Endothelial cell (in vitro differentiated cells): ENCODE results near the gene FGD3. TPM values are rescaled to one million over a fixed set of nuclear protein-coding genes. Genes with fewer than 3 reads are reported as not detected.

ENCODE experiments used
- DNase-seq: peaks from one replicate; pipeline ENCODE4 v3.0.0; 2021; ENCODE audit warnings: low spot score
- H3K27ac Mint-ChIP-seq: one replicate; pipeline ENCODE4 v1.8.0; 2021; ENCODE audit warnings: mixed read lengths, inconsistent platforms; ENCODE audit not compliant: unreplicated experiment
- H3K27me3 Mint-ChIP-seq: one replicate; pipeline ENCODE4 v1.8.0; 2021; ENCODE audit warnings: mild to moderate bottlenecking, moderate library complexity, mixed read lengths, inconsistent platforms; ENCODE audit not compliant: unreplicated experiment
- H3K36me3 Mint-ChIP-seq: one replicate; pipeline ENCODE4 v1.8.0; 2021; ENCODE audit warnings: mild to moderate bottlenecking, low read depth, mixed read lengths, inconsistent platforms; ENCODE audit not compliant: unreplicated experiment
- H3K4me1 Mint-ChIP-seq: one replicate; pipeline ENCODE4 v1.8.0; 2021; ENCODE audit warnings: mild to moderate bottlenecking, mixed read lengths, inconsistent platforms; ENCODE audit not compliant: unreplicated experiment
- H3K4me3 Mint-ChIP-seq: one replicate; pipeline ENCODE4 v1.8.0; 2021; ENCODE audit warnings: mild to moderate bottlenecking, mixed read lengths, inconsistent platforms; ENCODE audit not compliant: unreplicated experiment
- H3K9me3 Mint-ChIP-seq: one replicate; pipeline ENCODE4 v1.8.0; 2021; ENCODE audit warnings: mixed read lengths, inconsistent platforms; ENCODE audit not compliant: unreplicated experiment
- total RNA-seq: library from RNA; stranded (reverse); fragmentation: NEBNext Ultra II Directional; extraction: Animal tissue kit (Norgen Biotek cat#: 25700); gene quantifications from one replicate; pipeline ENCODE4 v1.2.1, GENCODE V29; 2021; ENCODE audit not compliant: unreplicated experiment
- TF ChIP-seq, protein P1 (sequence below): fragments of 200-600 bp; sonication (generic); IDR thresholded peaks from one replicate; pipeline ENCODE4 v1.5.0; 2021; ENCODE audit warnings: antibody characterized with exemption; ENCODE audit not compliant: unreplicated experiment

FGD3 gene
- total RNA-seq, 1 donor from 2014 or later = 1.1 TPM

DNA sequence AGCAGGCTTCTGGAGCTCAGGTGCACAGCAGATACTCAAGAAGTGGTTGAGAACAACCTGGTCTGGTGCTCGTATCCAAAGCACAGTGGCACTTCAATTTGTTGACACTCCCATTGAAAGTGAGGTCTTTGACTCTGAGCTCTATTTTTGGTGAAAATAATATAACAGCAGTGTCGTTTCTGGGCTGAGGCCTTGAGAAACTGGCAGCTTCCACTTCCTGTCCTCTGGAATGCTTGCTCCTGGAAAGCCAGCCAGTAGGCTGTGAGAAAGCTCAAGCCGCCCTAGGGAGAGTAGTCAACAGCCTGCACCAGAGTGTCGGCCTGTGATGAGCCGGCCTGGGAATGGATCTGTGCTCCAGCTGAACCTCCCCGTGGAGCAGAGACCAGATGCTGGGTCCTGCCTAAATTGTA is 104.4 kb downstream of the FGD3 start:
- Mint-ChIP-seq H3K4me1 (no peaks in the 10 kb centered on the region), H3K9me3 (no peaks in the 10 kb centered on the region), H3K27me3 (peaks cover 6% of the 10 kb centered on the region), H3K27ac (no peak overlapping the region), H3K36me3 (no peaks in the 10 kb centered on the region), H3K4me3 (no peak overlapping the region)
- TF ChIP-seq, protein P1, sequence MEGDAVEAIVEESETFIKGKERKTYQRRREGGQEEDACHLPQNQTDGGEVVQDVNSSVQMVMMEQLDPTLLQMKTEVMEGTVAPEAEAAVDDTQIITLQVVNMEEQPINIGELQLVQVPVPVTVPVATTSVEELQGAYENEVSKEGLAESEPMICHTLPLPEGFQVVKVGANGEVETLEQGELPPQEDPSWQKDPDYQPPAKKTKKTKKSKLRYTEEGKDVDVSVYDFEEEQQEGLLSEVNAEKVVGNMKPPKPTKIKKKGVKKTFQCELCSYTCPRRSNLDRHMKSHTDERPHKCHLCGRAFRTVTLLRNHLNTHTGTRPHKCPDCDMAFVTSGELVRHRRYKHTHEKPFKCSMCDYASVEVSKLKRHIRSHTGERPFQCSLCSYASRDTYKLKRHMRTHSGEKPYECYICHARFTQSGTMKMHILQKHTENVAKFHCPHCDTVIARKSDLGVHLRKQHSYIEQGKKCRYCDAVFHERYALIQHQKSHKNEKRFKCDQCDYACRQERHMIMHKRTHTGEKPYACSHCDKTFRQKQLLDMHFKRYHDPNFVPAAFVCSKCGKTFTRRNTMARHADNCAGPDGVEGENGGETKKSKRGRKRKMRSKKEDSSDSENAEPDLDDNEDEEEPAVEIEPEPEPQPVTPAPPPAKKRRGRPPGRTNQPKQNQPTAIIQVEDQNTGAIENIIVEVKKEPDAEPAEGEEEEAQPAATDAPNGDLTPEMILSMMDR = no peak
- no peak for DNase-seq

DNA sequence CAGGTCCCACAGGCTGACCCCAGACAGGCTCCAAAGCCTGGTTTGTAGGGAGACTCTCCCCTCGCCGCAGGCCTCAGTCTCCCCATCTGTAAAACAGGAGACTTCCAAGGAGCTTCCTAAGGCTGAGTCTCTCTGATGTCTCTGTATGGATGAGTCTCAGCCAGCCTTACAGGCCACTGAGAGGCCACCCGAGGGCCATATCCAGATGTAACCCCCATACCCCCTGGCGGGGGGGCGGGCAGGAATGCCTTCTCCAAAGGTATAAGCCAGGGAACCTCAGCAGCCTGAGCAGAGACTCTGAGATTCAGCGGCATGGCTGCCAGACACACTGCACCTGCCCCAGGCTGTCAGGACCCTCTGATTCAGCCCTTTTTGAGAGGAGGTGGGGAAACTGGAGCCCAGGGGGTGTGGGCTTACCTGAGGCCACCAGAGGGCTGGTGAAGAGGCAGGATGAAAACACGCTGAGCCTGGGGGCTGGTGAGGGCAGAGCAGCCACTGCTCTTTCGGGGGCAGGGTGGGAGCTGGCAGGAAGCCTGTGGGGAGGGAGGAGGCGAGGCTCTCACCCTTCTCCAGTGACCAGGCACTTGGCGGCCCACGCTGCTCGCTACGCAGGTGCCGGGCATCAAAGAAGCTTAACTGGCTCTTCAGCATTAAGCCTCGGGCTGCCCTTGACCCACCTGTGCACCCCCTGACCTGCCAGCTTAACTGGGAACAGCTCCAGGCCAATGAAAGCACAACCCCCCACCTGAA is 105.6 kb downstream of the FGD3 start:
- Mint-ChIP-seq H3K27me3 (peaks cover 7% of the 10 kb centered on the region), H3K27ac (no peak overlapping the region), H3K4me1 (no peaks in the 10 kb centered on the region), H3K9me3 (no peaks in the 10 kb centered on the region), H3K36me3 (no peaks in the 10 kb centered on the region), H3K4me3 (no peak overlapping the region)
- TF ChIP-seq, protein P1 = no peak
- DNase-seq = no peak

DNA sequence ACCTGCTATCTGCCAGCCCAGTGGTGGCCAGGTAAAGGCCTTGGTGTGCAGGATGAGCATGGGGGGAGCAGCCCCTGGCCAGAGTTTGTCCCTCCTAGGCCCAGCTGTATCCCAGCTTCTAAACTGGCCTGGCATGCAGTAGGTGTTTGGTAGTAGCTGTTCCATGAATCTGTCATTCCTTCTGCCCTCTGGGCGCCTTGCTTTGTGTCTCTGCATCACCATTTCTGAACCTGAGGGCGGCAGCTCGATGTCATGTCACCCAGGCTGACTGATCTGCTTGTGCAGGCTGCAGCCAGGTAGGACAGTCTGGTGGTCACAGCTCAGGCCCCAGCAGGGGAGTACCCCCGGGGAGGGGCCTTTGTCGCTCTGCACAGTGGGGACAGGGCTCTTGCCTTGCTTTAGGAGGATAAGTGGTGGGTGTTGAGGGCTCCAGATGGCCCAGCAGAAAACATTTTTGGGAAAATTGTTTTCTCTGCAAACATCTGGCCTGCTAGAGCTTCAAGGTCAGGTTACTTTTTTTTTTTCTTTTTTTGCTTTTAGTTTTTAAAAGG is 106.5 kb downstream of the FGD3 start:
- H3K27ac Mint-ChIP-seq = no peak overlapping the region
- no peak for DNase-seq

DNA sequence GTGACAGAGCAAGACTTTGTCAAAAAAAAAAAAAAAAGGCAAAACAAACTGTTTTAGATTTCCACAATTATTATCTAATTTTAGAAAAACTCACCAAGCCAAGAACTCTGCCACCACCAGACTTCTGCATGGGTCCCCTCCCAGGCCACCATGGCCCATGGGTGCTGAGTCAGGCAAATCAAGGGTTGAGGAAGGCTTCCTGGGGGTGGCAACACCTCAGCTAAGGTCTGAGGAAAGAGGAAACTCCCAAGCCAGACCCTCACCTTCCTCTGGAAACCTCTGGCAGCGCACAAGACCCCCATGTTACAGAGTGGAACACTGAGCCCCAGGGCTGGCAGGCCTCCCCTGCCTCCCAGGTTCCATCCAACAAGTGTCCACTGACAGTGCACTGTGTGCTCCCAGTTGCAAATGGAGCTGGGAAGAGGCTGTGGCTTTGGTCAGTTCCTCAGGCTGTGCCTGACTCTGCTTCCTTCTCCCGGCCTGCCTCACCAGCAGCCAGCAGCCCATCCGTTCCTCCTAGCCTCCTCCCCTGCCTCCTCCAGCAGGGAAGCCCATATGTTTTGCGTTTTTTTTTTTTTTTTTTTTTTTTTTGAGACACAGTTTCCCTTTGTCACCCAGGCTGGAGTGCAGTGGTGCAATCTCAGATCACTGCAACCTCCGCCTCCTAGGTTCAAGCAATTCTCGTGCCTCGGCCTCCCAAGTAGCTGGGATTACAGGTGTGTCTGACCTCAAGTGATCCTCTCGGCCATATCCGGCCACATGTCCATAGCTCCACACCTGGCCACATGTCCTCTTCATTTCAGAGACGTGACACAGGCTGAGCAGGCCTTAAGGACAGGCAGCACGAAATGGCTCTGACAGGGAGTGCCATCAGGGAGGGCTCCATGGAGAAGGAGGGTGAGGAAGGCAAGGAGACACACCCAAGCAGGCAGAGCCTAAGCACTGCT is 107.7 kb downstream of the FGD3 start:
- TF ChIP-seq, protein P1 = no peak
- Mint-ChIP-seq H3K36me3 (no peaks in the 10 kb centered on the region), H3K27me3 (peaks cover 5% of the 10 kb centered on the region), H3K27ac (no peak overlapping the region), H3K9me3 (no peaks in the 10 kb centered on the region), H3K4me3 (no peak overlapping the region), H3K4me1 (no peaks in the 10 kb centered on the region)
- DNase-seq = no peak

More for the DNA sequence above, 106.5 kb downstream of the FGD3 start:
- TF ChIP-seq, protein P1 = no peak
- H3K4me1 Mint-ChIP-seq = no peaks in the 10 kb centered on the region
- H3K4me3 Mint-ChIP-seq = no peak overlapping the region
- H3K27me3 Mint-ChIP-seq = peaks cover 4% of the 10 kb centered on the region
- no peaks in the 10 kb centered on the region for H3K9me3 Mint-ChIP-seq
- no peaks in the 10 kb centered on the region for H3K36me3 Mint-ChIP-seq
